Measurements from ENCODE around the gene SH3PXD2A. TPM values are rescaled to one million over a fixed set of nuclear protein-coding genes. Genes with fewer than 3 reads are reported as not detected.
A peak's percentile ranks its signal among the peaks of the same experiment; 100 is the strongest.
"Not testable (repeated sequence)": the region's sequence is repeated elsewhere in the genome, so short reads cannot be mapped to it uniquely, and the experiment has no call there.

The SH3PXD2A gene
- total RNA-seq, 4 donors from 2014 or later = 128 to 154 (median 136) TPM

- Histone ChIP-seq H3K4me3 (no peak overlapping the region), H3K9me3 (no peaks in the 10 kb centered on the region), H3K27me3 (no peaks in the 10 kb centered on the region), H3K36me3 (no peaks in the 10 kb centered on the region), H3K27ac (peak overlapping the region; percentile 6 to 90 (median 54)), H3K4me1 (peaks cover 0 to 86% (median 21%) of the 10 kb centered on the region in 4 donors)
- DNase-seq (ENCODE audit: low spot score in 2 of 2) = no peak
- 73 to 90% methylated on average over 7 to 8 of the region's 8 CpGs for WGBS, 2 donors
- TF ChIP-seq CTCF (IDR thresholded peaks at IDR 0.05) (no peak), POLR2A (IDR thresholded peaks at IDR 0.05) (no peak), EP300 (IDR thresholded peaks at IDR 0.05) (no peak)
These were observed 119.3 kb downstream of the SH3PXD2A start for GRCh38 chr10:103736044-103736443.

- Histone ChIP-seq H3K4me3 (no peak overlapping the region), H3K4me1 (peaks cover 0 to 85% (median 18%) of the 10 kb centered on the region in 4 donors), H3K27me3 (no peaks in the 10 kb centered on the region), H3K36me3 (no peaks in the 10 kb centered on the region), H3K9me3 (no peaks in the 10 kb centered on the region), H3K27ac (peak overlapping the region in 3 of 4 donors; percentile 34 to 90 (median 84))
- WGBS, 2 donors = 58 to 68% methylated on average over 4 of the region's 4 CpGs
- DNase-seq (ENCODE audit: low spot score in 2 of 2) = no peak
- no peak for TF ChIP-seq EP300 (IDR thresholded peaks at IDR 0.05)
- TF ChIP-seq POLR2A (IDR thresholded peaks at IDR 0.05) = no peak
- TF ChIP-seq CTCF (IDR thresholded peaks at IDR 0.05) = no peak
These were observed 120.6 kb downstream of the SH3PXD2A start for GRCh38 chr10:103734731-103735130.

- Histone ChIP-seq H3K36me3 (no peaks in the 10 kb centered on the region), H3K27ac (peak overlapping the region; percentile 51 to 90 (median 68)), H3K9me3 (no peaks in the 10 kb centered on the region), H3K27me3 (no peaks in the 10 kb centered on the region), H3K4me3 (no peak overlapping the region), H3K4me1 (peaks cover 0 to 84% (median 20%) of the 10 kb centered on the region in 4 donors)
- no peak for DNase-seq (ENCODE audit: low spot score in 2 of 2)
- WGBS, 2 donors = 44 to 59% methylated on average over 4 to 6 of the region's 6 CpGs
- TF ChIP-seq CTCF (IDR thresholded peaks at IDR 0.05) (no peak), POLR2A (IDR thresholded peaks at IDR 0.05) (no peak), EP300 (IDR thresholded peaks at IDR 0.05) (no peak)
These were observed 122.3 kb downstream of the SH3PXD2A start for GRCh38 chr10:103733045-103733419.

GRCh38 chr10:103732339-103733044, 122.9 kb downstream of the SH3PXD2A start:
- TF ChIP-seq CTCF (IDR thresholded peaks at IDR 0.05) (no peak), EP300 (IDR thresholded peaks at IDR 0.05) (peak in 1 of 2 donors; percentile 44), POLR2A (IDR thresholded peaks at IDR 0.05) (no peak)
- Histone ChIP-seq H3K27ac (peak overlapping the region; percentile 51 to 90 (median 68)), H3K4me3 (no peak overlapping the region), H3K9me3 (no peaks in the 10 kb centered on the region), H3K36me3 (no peaks in the 10 kb centered on the region), H3K27me3 (no peaks in the 10 kb centered on the region), H3K4me1 (peaks cover 0 to 86% (median 20%) of the 10 kb centered on the region in 4 donors)
- WGBS, 2 donors = 64 to 68% methylated on average over 14 of the region's 14 CpGs
- no peak for DNase-seq (ENCODE audit: low spot score in 2 of 2)

GRCh38 chr10:103731609-103732270, 123.6 kb downstream of the SH3PXD2A start:
- H3K4me3 ChIP-seq = no peak overlapping the region
- 40 to 48% methylated on average over 3 of the region's 3 CpGs for WGBS, 2 donors
- no peak for TF ChIP-seq EP300 (IDR thresholded peaks at IDR 0.05)
- TF ChIP-seq CTCF (IDR thresholded peaks at IDR 0.05) = no peak
- TF ChIP-seq POLR2A (IDR thresholded peaks at IDR 0.05) = no peak

GRCh38 chr10:103731026-103731425, 124.3 kb downstream of the SH3PXD2A start:
- not testable (repeated sequence) for H3K27me3 ChIP-seq

More at GRCh38 chr10:103731609-103732270, 123.6 kb downstream of the SH3PXD2A start:
- DNase-seq (ENCODE audit: low spot score in 2 of 2) = no peak
- H3K36me3 ChIP-seq = no peaks in the 10 kb centered on the region
- no peaks in the 10 kb centered on the region for H3K9me3 ChIP-seq
- no peaks in the 10 kb centered on the region for H3K27me3 ChIP-seq
- peak overlapping the region; percentile 24 to 90 (median 68) for H3K27ac ChIP-seq
- peaks cover 0 to 94% (median 23%) of the 10 kb centered on the region in 4 donors for H3K4me1 ChIP-seq

More at GRCh38 chr10:103731026-103731425, 124.3 kb downstream of the SH3PXD2A start:
- H3K36me3 ChIP-seq; DNase-seq (ENCODE audit: low spot score in 2 of 2); H3K4me3 ChIP-seq; H3K9me3 ChIP-seq: not testable (repeated sequence)
- peak overlapping the region; percentile 24 to 90 (median 68) for H3K27ac ChIP-seq
- peaks cover 0 to 97% (median 26%) of the 10 kb centered on the region in 4 donors for H3K4me1 ChIP-seq
- 50 to 79% methylated on average over 4 of the region's 4 CpGs for WGBS, 2 donors
